Daoy (cell line): ENCODE data around the gene ETFB. TPM values are rescaled to one million over a fixed set of nuclear protein-coding genes. Genes with fewer than 3 reads are reported as not detected.

Source experiments
- DNase-seq: peaks from one replicate; pipeline ENCODE4 v3.0.0-alpha.2; 2015; ENCODE audit warnings: low read depth
- total RNA-seq: library from RNA; depleted of rRNA; stranded (reverse); fragments of >200 nt; shearing (Covaris generic); gene quantifications from 2 replicates; pipeline ENCODE4 v1.2.3, GENCODE V29; 2014

ETFB gene
- total RNA-seq, 1 experiment from 2014 or later, result 155 TPM

DNA sequence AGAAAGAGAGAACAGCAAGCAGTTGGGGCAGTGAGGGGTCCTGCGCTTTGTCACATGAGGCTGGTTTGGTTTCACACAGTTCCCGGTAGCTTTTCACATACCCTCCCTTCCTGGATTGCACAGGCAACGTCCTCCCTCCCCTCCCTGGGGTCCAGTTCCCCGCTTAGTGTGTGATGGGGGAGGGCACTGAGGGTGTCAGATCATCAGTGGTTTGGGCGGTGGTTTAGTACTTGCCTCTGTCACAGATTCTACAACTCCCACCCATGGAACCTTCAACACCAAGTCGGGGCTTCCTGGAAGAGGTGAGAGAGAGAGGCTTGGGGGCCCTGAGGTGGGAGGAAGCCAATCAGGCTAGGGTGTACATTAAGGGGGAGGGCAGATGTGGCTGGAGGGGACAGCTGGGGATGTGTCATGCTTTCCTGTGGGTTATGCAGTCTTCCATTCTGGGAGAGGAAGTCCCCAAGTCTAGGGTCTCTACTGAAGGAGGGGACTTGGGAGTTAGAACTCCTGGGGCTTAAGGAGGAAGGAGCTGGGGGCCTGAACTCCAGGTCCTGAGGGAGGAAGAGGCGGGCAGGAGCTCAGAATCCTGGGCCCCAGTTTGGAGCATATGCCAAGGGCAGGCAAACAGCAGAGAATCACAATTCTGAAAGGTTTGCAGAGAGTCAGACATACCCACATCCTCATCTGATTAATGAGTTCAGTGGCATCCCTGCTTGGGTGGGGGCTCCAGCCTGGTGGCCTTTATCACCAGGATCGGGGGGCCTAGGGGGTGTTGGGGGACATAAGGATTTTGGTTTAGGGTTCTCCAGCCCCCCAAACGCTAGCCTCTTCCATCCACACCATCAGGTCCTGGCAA lies 6.7 kb upstream of the ETFB start, which contains the start of gene NKG7:
Gene NKG7, minus strand, starts transcription at position 6 of the 856 bp plus-strand sequence. CDS start 119 bp downstream, outside the sequence.
- peak; percentile 27 for DNase-seq

DNA sequence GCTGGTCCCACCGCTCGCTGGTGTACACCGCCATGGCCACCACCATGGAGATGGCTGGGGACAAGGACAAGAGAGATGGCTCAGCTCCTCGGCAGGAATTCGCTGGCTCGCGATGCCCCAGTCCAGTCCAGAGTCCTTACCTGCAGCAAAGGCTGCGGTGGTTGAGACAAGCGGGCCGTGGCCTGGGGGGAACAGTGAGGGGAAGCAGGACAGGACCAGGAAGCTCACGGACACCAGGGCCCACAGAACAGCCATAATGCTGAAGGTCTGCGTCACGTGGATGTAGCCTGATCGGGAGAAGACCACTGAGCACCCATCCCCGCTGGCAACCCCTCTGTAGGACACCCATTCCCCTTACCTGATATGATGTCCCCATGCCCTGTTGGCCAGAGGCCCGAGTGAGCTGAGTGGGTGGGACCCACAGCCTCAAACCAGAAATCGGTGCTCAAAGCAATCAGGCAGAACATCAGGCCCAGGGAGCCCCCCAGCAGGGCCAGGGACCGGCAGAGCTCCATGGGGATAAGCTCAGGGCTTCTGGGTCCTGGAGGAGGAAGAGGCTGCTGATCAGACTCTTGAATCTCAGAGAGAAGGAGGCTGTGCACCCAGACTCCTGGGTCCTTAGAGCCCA lies 5.9 kb upstream of the ETFB start:
- no peak for DNase-seq

DNA sequence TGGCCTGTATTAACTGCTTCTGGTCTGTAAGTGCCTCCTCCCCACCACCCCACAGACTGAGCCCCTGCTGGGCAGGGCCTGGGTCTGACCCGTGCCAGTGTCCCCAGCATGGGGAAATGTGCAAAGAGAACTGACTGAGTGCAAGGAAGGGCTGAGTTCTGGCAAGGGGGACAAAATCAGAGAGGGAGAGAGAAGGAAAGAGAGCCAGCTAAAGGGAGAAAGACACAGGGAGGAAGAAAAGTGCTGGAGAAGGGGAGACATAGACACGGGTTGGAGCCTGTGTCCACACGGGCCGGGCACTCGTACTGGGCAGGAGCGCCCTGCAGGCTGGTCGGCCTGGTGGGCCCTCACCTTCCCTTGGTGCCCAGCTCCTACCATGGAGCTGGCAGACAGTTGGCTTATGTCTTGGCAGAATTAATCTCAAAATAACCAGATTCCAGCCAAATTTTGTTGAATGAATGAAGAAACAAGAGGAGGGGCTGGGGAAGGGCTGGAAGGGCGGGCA lies 5.0 kb upstream of the ETFB start:
- DNase-seq, result no peak

DNA sequence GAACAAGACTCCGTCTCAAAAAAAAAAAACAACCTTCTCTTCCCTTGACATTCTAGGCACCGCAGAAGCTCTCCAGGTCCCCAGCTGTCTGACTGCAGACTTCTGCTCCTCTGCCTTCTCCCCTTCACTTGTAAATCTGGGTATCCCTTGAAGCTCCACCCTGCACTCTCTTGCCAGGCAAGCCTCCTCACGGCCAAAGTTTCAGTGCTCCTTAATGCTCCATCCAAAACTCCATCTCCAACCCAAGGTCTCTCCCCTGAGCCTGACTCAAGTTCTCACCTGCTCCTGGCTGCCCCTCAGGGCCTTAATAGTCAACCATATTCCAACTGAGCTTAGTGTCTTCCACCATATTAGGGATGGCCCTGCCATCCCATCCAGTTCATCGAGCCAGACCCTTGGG lies 4.0 kb upstream of the ETFB start:
- no peak for DNase-seq

DNA sequence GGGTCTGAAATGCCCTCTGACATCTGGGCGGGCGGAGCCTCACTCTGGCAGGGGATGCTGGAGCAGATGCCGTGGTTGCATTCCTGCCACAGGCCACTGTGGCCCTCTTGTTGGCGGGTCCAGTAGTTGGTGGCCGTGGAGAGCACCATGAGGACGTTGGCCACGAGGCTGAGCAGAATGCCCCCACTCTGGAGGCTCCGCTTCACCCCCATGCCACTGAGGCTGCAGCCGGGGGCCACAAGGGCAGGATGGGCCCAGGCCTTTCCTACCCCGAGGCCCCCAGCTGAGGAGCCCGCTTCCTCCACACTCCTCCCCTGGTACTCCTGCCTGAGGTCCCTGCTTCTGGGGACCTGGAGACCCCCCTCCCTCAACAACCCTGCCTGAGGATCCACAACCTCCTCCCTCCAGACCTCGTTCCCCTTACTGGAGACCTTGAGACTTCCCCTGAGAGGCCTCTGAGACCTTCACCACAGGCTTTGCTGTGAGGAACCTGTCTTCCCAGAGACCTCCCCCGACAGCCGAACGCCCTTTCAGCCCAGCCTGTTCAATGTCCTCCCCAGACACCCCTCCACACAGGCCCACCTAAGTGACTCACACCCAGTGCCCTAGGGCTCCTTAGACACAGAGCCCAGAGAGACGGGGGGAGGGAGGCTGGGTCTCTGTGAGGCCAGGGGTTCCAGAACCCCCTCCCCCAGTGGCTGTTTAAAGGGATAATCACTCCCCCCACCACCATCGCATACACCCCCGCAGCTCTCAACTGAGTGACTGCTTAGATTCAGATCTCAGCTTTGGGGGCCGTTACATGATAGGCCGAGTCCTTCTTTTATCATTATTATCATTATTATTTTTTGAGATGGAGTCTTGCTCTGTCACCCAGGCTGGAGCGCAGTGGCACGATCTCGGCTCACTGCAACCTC lies 2.4 kb upstream of the ETFB start, which contains the start of gene CLDND2:
Gene CLDND2, minus strand, starts transcription at position 638 of the 917 bp plus-strand sequence. Its CDS starts 426 bp downstream, at position 212.
- no peak for DNase-seq

DNA sequence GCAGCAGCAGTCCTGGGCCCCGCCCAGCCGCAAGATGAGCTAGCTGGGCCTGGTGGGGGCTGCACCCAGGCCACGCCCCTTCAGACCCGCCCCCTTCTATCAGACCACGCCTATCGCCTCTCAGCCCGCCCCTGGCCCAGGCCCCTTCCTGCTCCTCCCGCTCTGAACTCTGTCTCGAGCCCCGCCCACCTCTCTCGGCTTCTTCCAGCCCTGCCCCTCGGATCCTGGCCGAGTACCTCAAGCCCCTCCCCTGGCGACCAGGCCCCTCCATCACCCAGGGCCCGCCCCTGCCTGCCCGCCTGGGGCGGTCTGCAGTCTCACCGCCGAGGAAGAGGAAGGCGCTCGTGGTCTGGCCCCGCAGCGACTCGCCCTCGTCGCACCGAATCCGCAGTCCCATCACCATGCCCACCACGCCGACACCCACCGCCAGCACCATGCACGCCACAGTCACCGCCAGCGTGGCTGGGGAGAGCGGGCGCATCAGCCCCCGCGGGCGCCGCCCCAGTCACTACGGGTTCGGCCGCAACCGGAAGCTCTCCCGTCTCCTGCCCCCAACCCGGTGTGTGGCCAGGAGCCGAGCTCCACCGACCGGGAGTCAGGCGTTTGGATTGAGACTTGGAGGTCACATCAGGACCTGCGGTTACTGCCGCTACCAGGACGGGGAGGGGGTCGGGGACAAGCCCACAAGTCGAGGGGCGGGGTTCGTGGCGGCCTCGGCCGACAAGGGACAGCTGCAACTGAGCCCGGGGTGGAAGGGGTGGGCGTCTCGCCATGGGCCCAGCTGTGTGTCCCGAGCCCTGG lies 1.6 kb upstream of the ETFB start:
- DNase-seq, result peak; percentile 99

DNA sequence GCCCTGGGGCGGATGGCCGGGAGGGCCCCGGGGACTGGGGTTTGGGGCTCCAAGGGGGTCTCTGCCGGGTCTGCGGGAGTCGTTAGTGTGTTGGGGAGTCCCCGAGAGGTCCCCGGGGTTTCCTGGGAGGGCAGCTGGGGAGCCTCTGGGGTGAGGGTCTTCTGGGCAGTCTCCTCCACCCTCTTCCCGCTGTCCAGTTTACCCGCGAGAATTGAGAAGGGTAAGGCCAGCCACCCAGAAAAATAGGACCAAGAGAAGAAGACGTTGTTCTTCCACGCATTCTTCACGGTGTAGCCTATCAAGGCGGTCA lies 1.0 kb upstream of the ETFB start:
- DNase-seq, result no peak

DNA sequence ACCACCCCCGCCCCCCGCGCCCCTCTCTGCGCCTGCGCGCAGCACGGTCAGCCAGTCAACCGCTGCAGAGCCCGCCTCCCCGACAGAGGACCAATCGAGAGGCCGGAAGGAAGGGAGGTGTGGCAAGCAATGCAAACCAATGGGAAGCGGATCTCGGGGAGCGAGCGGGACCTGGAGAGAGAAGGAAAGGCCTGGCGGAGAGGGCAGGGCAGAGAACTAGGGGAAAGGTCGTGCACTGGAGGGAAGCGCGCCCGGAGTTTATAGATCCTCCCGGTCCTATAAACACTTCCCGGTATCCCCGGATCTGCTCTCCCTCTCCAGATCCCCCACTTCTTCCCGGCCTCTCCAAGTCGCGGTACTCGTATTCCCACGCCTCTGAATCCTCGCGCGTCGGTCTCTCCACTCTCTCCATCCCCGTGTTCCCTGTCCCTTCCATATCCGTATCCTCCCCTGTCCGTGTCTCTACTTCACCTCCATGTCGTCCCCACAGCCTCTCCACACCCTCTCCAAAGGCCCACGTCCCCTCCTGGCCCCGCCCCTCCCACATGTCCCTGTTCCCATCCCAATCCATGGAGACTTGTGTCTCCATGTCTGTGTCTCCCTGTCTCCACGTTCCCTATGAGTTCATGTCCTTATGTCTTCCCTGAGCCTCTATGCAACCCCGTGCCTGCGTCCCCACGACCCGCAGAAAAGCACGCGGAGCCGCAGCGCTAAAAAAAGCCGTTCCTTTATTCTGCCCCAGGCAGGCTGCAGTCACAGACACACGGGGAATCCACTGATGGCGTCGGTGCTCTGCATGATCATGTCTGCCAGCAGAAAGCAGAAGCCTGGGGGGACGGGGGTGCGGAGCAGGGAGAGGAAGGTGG lies 434 bp upstream of the ETFB start:
- DNase-seq, result peak; percentile 99

DNA sequence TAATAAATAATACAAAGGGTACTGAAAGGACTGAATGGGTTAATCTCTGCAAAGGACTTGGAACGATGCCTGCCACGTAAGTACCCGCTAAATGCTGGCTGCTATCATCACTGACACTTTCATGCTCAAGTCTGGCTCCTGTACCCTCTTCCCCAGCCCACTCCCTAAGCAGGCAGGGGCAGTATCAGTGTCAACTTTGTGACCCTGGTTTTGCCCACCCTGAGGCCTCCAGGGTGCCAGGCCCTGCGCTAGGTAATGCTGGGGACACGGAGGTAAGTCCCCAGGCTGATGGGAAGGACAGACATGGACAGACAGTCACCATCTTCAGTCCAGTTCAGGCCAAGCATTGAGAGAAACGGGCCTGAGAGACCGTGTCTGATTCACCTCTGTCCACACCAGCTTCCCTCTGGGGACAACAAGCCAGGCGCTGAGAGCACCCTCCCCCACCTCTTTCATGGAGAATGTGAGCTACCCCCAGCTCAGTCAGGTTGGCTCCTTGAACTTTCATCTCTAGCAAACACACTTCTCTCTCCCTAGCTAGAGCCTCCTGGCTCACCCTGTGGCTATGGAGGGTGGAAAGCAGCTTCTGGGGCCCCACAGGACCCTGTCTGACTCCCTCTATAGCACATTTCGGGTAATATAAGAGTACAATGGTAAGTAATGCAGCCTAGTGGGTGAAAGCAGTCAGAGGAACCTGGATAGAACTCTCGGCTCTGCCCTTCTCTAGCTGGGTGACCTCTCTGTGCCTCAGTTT lies 800 bp downstream of the ETFB start:
- DNase-seq, result peak; percentile 50

DNA sequence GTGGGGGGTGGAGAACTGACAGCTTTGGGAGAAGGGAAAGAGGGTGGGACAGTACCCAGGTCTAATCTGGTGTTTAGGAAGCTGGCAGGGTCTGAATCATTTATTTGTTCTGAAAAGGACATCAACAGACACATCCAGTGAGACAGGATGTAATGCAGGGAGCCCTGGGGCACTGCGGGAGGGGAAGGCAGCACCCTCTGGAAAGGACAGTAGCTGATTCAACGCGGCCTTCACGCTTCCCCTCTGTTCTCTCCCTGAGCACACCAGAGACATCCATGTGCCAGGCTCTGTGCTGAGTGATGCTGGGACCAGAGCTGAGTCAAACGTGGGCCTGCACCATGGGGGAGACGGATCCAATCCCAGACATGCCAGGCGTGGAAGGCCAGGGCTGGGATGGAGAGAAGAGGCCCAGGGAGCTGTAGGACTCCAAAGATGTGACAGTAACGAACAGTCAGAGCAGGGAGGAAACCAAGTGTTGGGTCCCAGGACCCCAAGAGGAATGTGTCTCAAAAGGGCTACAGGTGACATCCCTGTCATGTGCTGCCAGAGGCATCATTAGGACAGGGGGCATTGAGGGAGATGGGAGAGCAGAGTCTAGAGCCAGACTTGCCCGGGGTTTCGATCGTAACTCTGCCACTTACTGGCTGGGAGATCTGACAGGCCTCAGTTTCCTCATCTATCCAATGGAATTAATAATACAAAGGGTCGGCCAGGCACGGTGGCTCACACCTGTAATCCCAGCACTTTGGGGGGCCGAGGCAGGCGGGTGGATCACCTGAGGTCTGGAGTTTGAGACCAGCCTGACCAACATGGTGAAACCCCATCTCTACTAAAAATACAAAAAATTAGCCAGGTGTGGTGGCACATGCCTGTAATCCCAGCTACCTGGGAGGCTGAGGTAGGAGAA lies 1.7 kb downstream of the ETFB start:
- DNase-seq, result peak; percentile 37

DNA sequence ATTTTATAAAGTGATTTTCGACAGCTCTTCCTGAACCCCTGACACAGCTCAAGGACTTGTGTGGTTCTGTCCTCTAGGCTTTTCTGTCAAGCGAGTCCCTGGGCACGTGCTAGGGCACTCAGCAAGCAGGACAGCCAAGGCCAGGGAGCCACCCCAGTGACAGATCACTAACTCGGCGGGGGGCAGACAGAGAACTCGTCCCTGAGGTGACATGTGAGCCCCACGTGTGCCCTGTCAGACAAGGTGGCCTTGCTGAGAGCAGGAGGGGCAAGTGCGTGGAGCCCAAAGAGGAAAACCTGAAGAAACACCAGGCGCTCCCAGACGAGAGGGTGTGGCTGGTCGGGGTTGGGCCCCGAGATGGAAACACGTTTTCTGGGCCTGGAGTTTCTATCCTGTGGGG lies 4.9 kb downstream of the ETFB start:
- DNase-seq, result no peak

DNA sequence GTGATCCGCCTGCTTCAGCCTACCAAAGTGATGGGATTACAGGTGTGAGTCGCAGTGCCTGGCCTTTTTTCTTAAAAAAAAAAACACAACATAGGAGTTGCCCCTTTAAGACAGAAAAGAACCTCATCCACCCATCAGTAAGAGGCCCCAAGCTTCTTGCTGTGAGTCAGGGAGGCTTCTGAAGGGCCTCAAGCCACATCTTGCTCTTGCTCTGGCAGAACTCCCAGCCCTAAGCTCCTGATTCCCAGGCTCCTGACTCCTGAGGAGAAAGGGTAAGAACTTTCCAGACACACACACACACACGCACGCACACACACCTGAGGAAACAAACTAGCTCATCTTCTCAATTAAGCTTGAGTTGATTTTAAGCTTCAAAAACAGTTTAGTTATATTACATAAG lies 6.9 kb downstream of the ETFB start:
- peak; percentile 72 for DNase-seq

DNA sequence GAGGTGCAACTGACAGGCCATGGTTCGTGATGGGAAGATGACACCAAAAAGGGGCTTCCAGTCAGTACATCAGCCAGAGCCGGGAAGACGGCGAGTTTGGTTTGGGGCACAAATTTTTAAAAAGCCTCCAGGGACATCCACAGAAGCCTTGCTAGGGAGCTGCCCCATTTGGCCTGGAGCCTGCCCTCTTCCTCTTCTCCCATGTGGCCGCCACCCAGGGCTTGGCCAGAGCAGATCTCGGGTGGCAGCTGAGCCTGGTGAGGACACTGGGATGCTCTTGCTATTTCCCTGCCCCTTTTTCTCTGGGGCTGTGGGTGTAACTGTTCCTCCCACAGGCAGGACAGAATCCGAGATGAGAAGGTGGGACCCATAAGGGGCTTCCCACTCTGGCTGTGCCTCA lies 8.2 kb downstream of the ETFB start:
- DNase-seq, result no peak

DNA sequence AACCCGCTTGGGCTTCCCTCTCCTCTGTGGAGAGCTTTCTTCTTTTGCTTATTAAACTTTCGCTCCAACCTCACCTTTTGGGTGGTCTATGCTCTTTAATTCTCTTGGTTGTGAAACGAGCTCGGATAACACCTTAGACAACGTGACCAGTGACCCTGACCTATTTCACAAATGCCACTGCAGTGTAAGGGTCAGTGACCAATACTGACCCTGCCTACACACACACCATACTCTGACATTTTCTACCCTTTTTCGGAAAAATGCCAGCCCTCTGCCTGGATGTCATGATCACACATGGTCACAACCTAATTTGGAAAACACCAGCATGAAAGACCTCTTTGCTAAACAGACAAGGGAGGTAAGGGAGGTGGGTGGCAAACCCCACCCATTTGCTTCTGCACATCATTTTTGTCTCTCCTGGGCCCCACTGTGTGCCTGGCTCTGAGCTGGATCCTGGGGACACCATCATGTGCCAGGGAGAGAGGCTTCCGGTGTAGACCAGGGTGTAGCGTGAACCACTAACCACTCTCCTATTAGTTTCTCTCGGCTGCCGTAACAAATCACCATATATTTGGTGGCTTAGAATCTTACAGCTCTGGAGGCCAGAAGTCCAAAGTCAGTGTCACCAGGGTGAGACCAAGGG lies 9.9 kb downstream of the ETFB start:
- no peak for DNase-seq

DNA sequence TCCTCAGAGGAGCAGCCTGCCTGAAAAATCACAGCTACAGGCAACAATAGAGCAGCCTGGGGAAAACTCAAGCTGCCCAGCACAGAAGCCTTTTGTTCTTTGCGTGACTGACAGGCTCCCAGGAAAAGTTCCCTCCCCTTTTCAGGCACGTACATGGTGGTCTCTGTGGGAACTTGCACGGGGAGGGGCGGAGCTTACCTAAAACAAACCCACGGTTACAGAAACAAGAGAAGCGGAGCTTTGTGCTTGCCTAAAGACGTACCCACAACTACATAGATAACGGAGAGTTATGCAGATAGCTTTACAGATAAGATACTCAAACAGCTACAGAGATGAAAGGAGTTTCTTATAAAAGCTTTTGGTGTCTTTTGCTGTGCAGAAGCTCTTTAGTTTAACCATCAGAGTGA lies 11.4 kb downstream of the ETFB start:
- DNase-seq, result no peak

DNA sequence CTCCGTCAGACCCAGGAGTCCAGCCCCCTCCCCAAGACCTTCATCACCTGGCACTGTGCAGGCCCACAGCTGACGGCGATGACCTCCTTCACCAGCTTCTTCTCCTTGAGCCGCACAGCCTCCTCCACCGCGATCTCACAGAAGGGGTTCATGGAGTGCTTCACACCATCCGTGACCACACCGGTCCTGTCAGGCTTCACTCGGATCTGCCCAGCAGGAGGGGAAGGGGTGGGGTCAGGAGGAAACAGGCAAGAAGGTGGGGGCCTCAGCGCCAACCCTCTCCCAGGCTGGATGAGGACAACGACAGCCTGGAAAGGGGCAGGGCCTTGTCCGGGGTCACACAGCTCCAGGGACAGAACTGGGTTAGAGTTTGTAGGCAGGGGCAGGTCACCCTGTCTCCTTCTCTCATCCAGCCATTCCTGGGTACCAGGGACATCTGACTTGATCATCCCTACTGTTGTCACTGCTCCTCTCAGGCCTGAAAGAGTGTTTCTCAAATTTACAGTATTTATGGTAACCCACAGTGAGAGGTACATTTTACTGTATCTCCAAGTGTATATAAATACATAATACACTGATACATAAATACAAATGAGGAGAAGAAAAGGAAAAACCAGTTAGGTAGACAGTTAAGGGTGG lies 12.0 kb downstream of the ETFB start:
- DNase-seq, result no peak

DNA sequence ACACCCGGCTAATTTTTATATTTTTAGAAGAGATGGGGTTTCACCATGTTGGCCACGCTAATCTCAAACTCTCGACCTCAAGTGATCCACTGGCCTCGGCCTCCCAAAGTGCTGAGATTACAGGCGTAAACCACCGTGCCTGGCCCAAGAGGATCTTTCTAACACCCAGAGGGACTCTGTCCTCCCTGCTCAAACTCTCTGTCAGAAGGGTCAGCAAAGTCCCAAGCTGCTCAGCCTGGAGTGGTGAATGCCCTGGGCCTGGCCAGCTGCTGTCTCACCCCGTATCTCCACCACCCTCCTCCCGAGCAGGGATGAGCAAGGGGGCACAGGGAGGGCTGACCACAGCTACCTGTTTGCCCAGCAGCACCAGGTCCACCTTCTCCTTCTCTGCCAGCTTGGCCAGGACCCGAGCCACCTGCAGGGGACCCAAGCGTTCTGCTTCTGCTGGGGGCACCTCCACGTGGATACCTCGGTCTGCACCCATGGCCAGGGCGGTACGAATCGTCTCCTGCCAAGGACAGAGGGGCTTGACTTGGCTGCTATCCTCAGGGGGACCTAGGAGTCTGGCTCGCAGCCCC lies 13.3 kb downstream of the ETFB start:
- DNase-seq, result no peak
